SK-N-SH (cell line): ENCODE measurements around the gene CEL. TPM values are rescaled to one million over a fixed set of nuclear protein-coding genes. Genes with fewer than 3 reads are reported as not detected.
A peak's percentile ranks its signal among the peaks of the same experiment; 100 is the strongest.

ENCODE experiments used
- CTCF ChIA-PET: fragments of 300-600, 350-600 bp; formaldehyde crosslinking; extraction: SDS; loops from one replicate; lab custom pipeline; 2021; lab: Yijun Ruan, JAX
- POLR2A ChIA-PET: fragments of 350-600 bp; sonication (Branson Sonifier 250); formaldehyde crosslinking; extraction: SDS; loops from one replicate; lab custom pipeline; 2020; ENCODE audit warnings: antibody characterized with exemption, inconsistent platforms; lab: Yijun Ruan, JAX
- DNase-seq: peaks from one replicate; pipeline ENCODE4 v3.0.0; 2012
- H2AFZ ChIP-seq: fragments of 200-600 bp; sonication (generic); 2 replicates; pipeline ENCODE4 v1.8.1; 2016; ENCODE audit warnings: antibody characterized with exemption, mild to moderate bottlenecking, low read depth
- H3F3A ChIP-seq: fragments of 200-600 bp; sonication (generic); replicated peaks from 2 replicates; pipeline ENCODE3; 2016; ENCODE audit warnings: antibody characterized with exemption, mild to moderate bottlenecking; ENCODE audit not compliant: insufficient read depth
- H3K27ac ChIP-seq, 2 experiments: fragments of 200-500 bp in 1 of 2; fragments of 200-600 bp in 1 of 2; sonication (Bioruptor generic) in 1 of 2; sonication (generic), shearing (Covaris generic) in 1 of 2; 2 replicates each; pipeline versions ENCODE4 v1.5.1 to v1.6.1; 2014 to 2016; ENCODE audit warnings: low read depth in 2 of 2, inconsistent platforms in 1 of 2, low read length in 1 of 2, mild to moderate bottlenecking in 1 of 2, mixed read lengths in 1 of 2
- H3K27me3 ChIP-seq: fragments of 200-600 bp; sonication (generic), shearing (Covaris generic); 2 replicates; pipeline ENCODE4 v1.6.1; 2016; ENCODE audit warnings: mixed run types; ENCODE audit not compliant: insufficient read depth
- H3K36me3 ChIP-seq, 2 experiments: fragments of 200-500 bp in 1 of 2; fragments of 200-600 bp in 1 of 2; sonication (Bioruptor generic) in 1 of 2; sonication (generic) in 1 of 2; replicated peaks in 1 of 2; 2 replicates each; pipeline versions ENCODE3 to v1.5.1; 2014 to 2016; ENCODE audit warnings: low read length in 1 of 2, mild to moderate bottlenecking in 1 of 2; ENCODE audit not compliant: insufficient read depth in 2 of 2, control insufficient read depth in 1 of 2
- H3K4me1 ChIP-seq, 2 experiments: fragments of 200-500 bp in 1 of 2; fragments of 200-600 bp in 1 of 2; sonication (Bioruptor generic) in 1 of 2; sonication (generic), shearing (Covaris generic) in 1 of 2; 2 replicates each; pipeline versions ENCODE4 v1.5.1 to v1.6.1; 2014 to 2016; ENCODE audit warnings: low read depth in 1 of 2, low read length in 1 of 2, mixed run types in 1 of 2; ENCODE audit not compliant: insufficient read depth in 2 of 2, control insufficient read depth in 1 of 2
- H3K4me2 ChIP-seq: fragments of 200-600 bp; sonication (generic), shearing (Covaris generic); 2 replicates; pipeline ENCODE4 v1.6.1; 2017; ENCODE audit warnings: mixed run types
- H3K4me3 ChIP-seq, 2 experiments: fragments of 200-500 bp in 1 of 2; fragments of 200-600 bp in 1 of 2; sonication (Bioruptor generic) in 1 of 2; sonication (generic), shearing (Covaris generic) in 1 of 2; 2 replicates each; pipeline versions ENCODE4 v1.5.1 to v1.8.1; 2014 to 2016; ENCODE audit warnings: low read depth in 2 of 2, inconsistent platforms in 1 of 2, low read length in 1 of 2, mild to moderate bottlenecking in 1 of 2, mixed read lengths in 1 of 2, moderate library complexity in 1 of 2
- H3K79me2 ChIP-seq: fragments of 200-600 bp; sonication (generic); 2 replicates; pipeline ENCODE4 v1.8.1; 2017; ENCODE audit warnings: mild to moderate bottlenecking; ENCODE audit not compliant: insufficient read depth
- H3K9ac ChIP-seq: fragments of 200-600 bp; sonication (generic); 2 replicates; pipeline ENCODE4 v1.6.1; 2017; ENCODE audit warnings: mixed run types
- H3K9me2 ChIP-seq: fragments of 200-600 bp; sonication (generic); 2 replicates; pipeline ENCODE4 v1.6.1; 2017; ENCODE audit warnings: mixed run types
- H3K9me3 ChIP-seq: fragments of 200-600 bp; sonication (generic); 2 replicates; pipeline ENCODE4 v1.6.1; 2017; ENCODE audit warnings: mixed run types, mild to moderate bottlenecking, moderate library complexity
- H4K20me1 ChIP-seq: fragments of 200-600 bp; sonication (generic); 2 replicates; pipeline ENCODE4 v1.6.1; 2017; ENCODE audit warnings: mild to moderate bottlenecking, mixed run types; ENCODE audit not compliant: insufficient read depth
- CTCF ChIP-seq: fragments of 200-600 bp; sonication (generic); IDR thresholded peaks from 2 replicates; pipeline ENCODE4 v1.6.1; 2017; ENCODE audit warnings: antibody characterized with exemption, mild to moderate bottlenecking, moderate library complexity
- ELF1 ChIP-seq: IDR thresholded peaks from 2 replicates; pipeline ENCODE4 v1.4.0; 2012
- EZH2phosphoT487 ChIP-seq: fragments of 200-600 bp; sonication (generic); IDR thresholded peaks from 2 replicates; pipeline ENCODE4 v1.6.1; 2017; ENCODE audit warnings: low read depth, mixed run types, mild to moderate bottlenecking, antibody characterized with exemption, moderate library complexity, borderline replicate concordance
- FOXJ3 ChIP-seq: sonication (generic); formaldehyde crosslinking; IDR thresholded peaks from 2 replicates; pipeline ENCODE4 v1.5.1; 2020; ENCODE audit warnings: mild to moderate bottlenecking, missing genetic modification reagents
- GABPA ChIP-seq: IDR thresholded peaks from 2 replicates; pipeline ENCODE4 v1.4.0; 2012; ENCODE audit warnings: low read depth, mild to moderate bottlenecking
- GATA2 ChIP-seq: sonication (generic); formaldehyde crosslinking; IDR thresholded peaks from 2 replicates; pipeline ENCODE4 v1.5.0; 2020; ENCODE audit warnings: mild to moderate bottlenecking, missing genetic modification reagents
- JUND ChIP-seq: IDR thresholded peaks from 2 replicates; pipeline ENCODE4 v1.4.0; 2012
- MAX ChIP-seq: IDR thresholded peaks from 2 replicates; pipeline ENCODE4 v1.4.0; 2012; ENCODE audit warnings: low read depth
- NRF1 ChIP-seq: IDR thresholded peaks from 2 replicates; pipeline ENCODE4 v1.6.1; 2012; ENCODE audit warnings: low read depth, mild to moderate bottlenecking, low read length
- RAD21 ChIP-seq: IDR thresholded peaks from 2 replicates; pipeline ENCODE4 v1.6.1; 2012; ENCODE audit warnings: mild to moderate bottlenecking, low read length
- REST ChIP-seq: IDR thresholded peaks from 2 replicates; pipeline ENCODE4 v1.6.1; 2012; ENCODE audit warnings: mild to moderate bottlenecking, low read depth, low read length, moderate library complexity
- SMC3 ChIP-seq: IDR thresholded peaks from 2 replicates; pipeline ENCODE4 v1.6.1; 2012; ENCODE audit warnings: low read depth, low read length, improper control_type of control experiment
- TAF1 ChIP-seq: IDR thresholded peaks from 2 replicates; pipeline ENCODE4 v1.6.1; 2012; ENCODE audit warnings: low read depth, mild to moderate bottlenecking, low read length, moderate library complexity, borderline replicate concordance
- TCF12 ChIP-seq: IDR thresholded peaks from 2 replicates; pipeline ENCODE4 v1.4.0; 2012
- TEAD4 ChIP-seq: IDR thresholded peaks from 2 replicates; pipeline ENCODE4 v1.4.0; 2012; ENCODE audit warnings: mild to moderate bottlenecking, borderline replicate concordance; ENCODE audit not compliant: insufficient read depth
- USF2 ChIP-seq: fragments of 150-350 bp; IDR thresholded peaks from 2 replicates; pipeline ENCODE4 v1.6.1; 2017; ENCODE audit warnings: antibody characterized with exemption, low read length, low read depth, borderline replicate concordance
- YY1 ChIP-seq: IDR thresholded peaks from 2 replicates; pipeline ENCODE4 v1.4.0; 2012; ENCODE audit warnings: low read depth, mild to moderate bottlenecking
- WGBS: methylation state at CpG from one replicate; pipeline ENCODE4 v1.1.6; 2017; ENCODE audit warnings: low lambda C conversion rate; 5-methylcytosine and 5-hydroxymethylcytosine counted together
- polyA plus RNA-seq, 3 experiments: library from polyadenylated mRNA; depleted of rRNA; stranded (reverse); fragments of >200 nt; gene quantifications; 2 replicates each; pipeline ENCODE4 v1.2.3, GENCODE V29; 2012

The CEL gene
- polyA plus RNA-seq, 1 of the 3 experiments (the other 2 are of a cell fraction), result 0.87 TPM

GRCh38 chr9:133087429-133088145, 25.8 kb downstream of the CEL start:
- no peak for TF ChIP-seq YY1

GRCh38 chr9:133088146-133088750, 26.5 kb downstream of the CEL start:
- H4K20me1 ChIP-seq, result no peaks in the 10 kb centered on the region
- no peak overlapping the region for H3K9ac ChIP-seq
- no peak overlapping the region; a peak in 1 of 4 replicates for H3K27ac ChIP-seq
- peaks cover 4% of the 10 kb centered on the region for H3F3A ChIP-seq
- POLR2A ChIA-PET, result no interaction called here
- no peaks in the 10 kb centered on the region for H3K9me3 ChIP-seq
- no peaks in the 10 kb centered on the region for H3K9me2 ChIP-seq
- H3K4me2 ChIP-seq, result no peak overlapping the region
- WGBS, result 84% methylated on average over 7 of the region's 10 CpGs
- no peak overlapping the region for H2AFZ ChIP-seq
- CTCF ChIA-PET, result interaction anchor here (1.6 to 6.6 kb wide), 3 partner anchors 56 to 66 kb away, joined by 5 to 40 read pairs (median 35); no protein-coding TSS in a partner anchor
- H3K4me3 ChIP-seq, result no peak overlapping the region
- DNase-seq, result no peak
- H3K4me1 ChIP-seq, result peaks cover 0 to 36% of the 10 kb centered on the region in 2 experiments; a peak in 2 of 4 replicates
- H3K36me3 ChIP-seq, result no peaks in the 10 kb centered on the region
- TF ChIP-seq TCF12, result no peak
- no peak for TF ChIP-seq TAF1
- TF ChIP-seq CTCF, result no peak
- no peak for TF ChIP-seq YY1
- no peak for TF ChIP-seq NRF1
- no peak for TF ChIP-seq GABPA
- no peak for TF ChIP-seq RAD21
- TF ChIP-seq FOXJ3 (CRISPR knock-in tag), result no peak
- no peak for TF ChIP-seq MAX
- no peak for TF ChIP-seq REST
- no peak for TF ChIP-seq JUND
- no peak for TF ChIP-seq USF2
- TF ChIP-seq TEAD4, result no peak
- no peak for TF ChIP-seq EZH2phosphoT487
- no peak for TF ChIP-seq GATA2 (CRISPR knock-in tag)
- TF ChIP-seq ELF1, result no peak
- no peak for TF ChIP-seq SMC3
- TF ChIP-seq, all 33 proteins: peak for 0
- H3K79me2 ChIP-seq, result no peaks in the 10 kb centered on the region
- no peaks in the 10 kb centered on the region for H3K27me3 ChIP-seq

More at GRCh38 chr9:133087429-133088145, 25.8 kb downstream of the CEL start:
- Histone ChIP-seq H3K9me3 (no peaks in the 10 kb centered on the region), H3K36me3 (no peaks in the 10 kb centered on the region), H3K27me3 (no peaks in the 10 kb centered on the region), H3K79me2 (no peaks in the 10 kb centered on the region), H3K4me2 (no peak overlapping the region), H3K27ac (peak overlapping the region in 1 of 2 experiments; percentile 11; a peak in 1 of 4 replicates), H3K9me2 (no peaks in the 10 kb centered on the region), H3K9ac (no peak overlapping the region), H3F3A (peaks cover 3% of the 10 kb centered on the region), H4K20me1 (no peaks in the 10 kb centered on the region), H3K4me3 (no peak overlapping the region), H2AFZ (no peak overlapping the region), H3K4me1 (peaks cover 0 to 36% of the 10 kb centered on the region in 2 experiments; a peak in 2 of 4 replicates)
- ChIA-PET CTCF (interaction anchor here (1.0 to 6.6 kb wide), 4 partner anchors 16 to 60 kb away, joined by 3 to 40 read pairs (median 19); no protein-coding TSS in a partner anchor), POLR2A (no interaction called here)
- 66% methylated on average over 5 of the region's 7 CpGs for WGBS
- no peak for DNase-seq
